ENCODE data around the gene OPRL1. TPM values are rescaled to one million over a fixed set of nuclear protein-coding genes. Genes with fewer than 3 reads are reported as not detected.

The OPRL1 gene
- total and polyA plus RNA-seq, 7 experiments from 2014 or later = 0.18 to 6.1 (median 1.1) TPM

DNA sequence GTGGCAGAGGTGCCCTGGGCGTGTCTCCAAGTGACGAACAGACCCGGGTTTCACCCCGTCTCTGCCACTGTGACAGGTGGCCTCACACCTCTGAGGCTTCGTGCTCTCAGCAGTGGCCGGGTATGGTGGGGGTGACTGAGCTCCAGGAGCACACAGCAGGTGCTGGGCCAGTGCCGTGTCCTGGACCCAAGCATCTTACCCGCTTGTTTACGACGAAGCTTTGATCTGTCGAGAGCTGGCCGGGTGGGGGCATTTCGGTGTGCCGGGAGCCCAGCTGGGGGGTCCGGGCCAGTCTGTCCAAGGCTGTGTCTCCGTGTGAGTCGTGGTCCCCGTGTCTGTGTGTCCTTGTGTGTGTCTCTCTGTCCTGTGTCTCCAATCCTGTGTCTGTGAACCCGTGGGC lies 11.5 kb downstream of the OPRL1 start:
- H3K27ac Mint-ChIP-seq = no peak overlapping the region
- ChIA-PET CTCF (no interaction called here), POLR2A (interaction anchor here (0.8 kb wide), 1 partner anchor 20 kb away, joined by 3 read pairs; no protein-coding TSS in a partner anchor)
- H3K27me3 Mint-ChIP-seq = peaks cover 0 to 10% (median 0%) of the 10 kb centered on the region in 5 donors
- Histone ChIP-seq H3K4me1 (ENCODE audit: control insufficient read depth in 2 of 2, insufficient read depth in 2 of 2, low read length in 2 of 2) (no peaks in the 10 kb centered on the region), H3K36me3 (ENCODE audit: control insufficient read depth in 2 of 3, insufficient read depth in 3 of 3, low read length in 3 of 3) (no peaks in the 10 kb centered on the region), H3K27ac (ENCODE audit: low read depth, low read length) (no peak overlapping the region), H3K4me3 (ENCODE audit: low read length) (no peak overlapping the region), H3K9me3 (ENCODE audit: control insufficient read depth in 2 of 3, low read length in 3 of 3) (peaks cover 0 to 8% (median 0%) of the 10 kb centered on the region in 3 experiments), H3K27me3 (ENCODE audit: control insufficient read depth in 2 of 2, insufficient read depth in 2 of 2, low read length in 2 of 2) (no peaks in the 10 kb centered on the region)
- H3K9me3 Mint-ChIP-seq = peaks cover 0 to 16% (median 5%) of the 10 kb centered on the region in 11 donors
- no peak for DNase-seq
- ATAC-seq = no peak
- peak overlapping the region in 1 of 10 donors; percentile 36 for H3K4me3 Mint-ChIP-seq
- H3K36me3 Mint-ChIP-seq = peaks cover 0 to 2% (median 0%) of the 10 kb centered on the region in 5 donors
- peaks cover 0 to 6% (median 3%) of the 10 kb centered on the region in 7 donors for H3K4me1 Mint-ChIP-seq
- intact Hi-C loops (cut with micrococcal nuclease) = no loop called here

DNA sequence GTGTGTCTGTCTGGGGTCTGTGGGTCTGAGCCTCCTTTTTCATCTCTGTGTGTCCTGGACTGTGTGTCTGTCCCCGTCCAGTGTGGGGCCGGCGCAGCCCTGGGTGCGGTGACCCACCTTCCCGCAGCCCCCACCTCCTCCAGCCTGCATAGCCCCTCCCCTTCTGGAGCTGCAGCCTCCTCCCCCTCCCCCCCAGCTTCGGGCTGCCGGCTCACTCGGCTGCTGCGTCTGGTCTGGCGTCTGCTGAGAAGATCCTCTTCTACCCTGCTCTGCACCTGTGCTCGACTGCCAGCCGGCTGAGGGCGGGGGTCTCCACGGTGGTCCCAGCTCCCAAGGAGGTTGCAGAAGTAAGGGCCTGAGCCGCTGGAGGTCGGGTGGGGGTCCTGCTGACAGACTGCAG lies 11.9 kb downstream of the OPRL1 start:
- CTCF ChIA-PET = no interaction called here
- Mint-ChIP-seq H3K9me3 (peaks cover 0 to 11% (median 5%) of the 10 kb centered on the region in 11 donors), H3K36me3 (peaks cover 0 to 3% (median 2%) of the 10 kb centered on the region in 5 donors), H3K4me3 (peak overlapping the region in 1 of 10 donors; percentile 36), H3K27ac (no peak overlapping the region), H3K27me3 (peaks cover 0 to 8% (median 0%) of the 10 kb centered on the region in 5 donors), H3K4me1 (peaks cover 0 to 10% (median 3%) of the 10 kb centered on the region in 7 donors)
- intact Hi-C loops (cut with micrococcal nuclease) = no loop called here
- peak; percentile 7 for ATAC-seq
- H3K4me3 ChIP-seq (ENCODE audit: low read length) = no peak overlapping the region
- no peak for DNase-seq
- H3K9me3 ChIP-seq (ENCODE audit: control insufficient read depth in 2 of 3, low read length in 3 of 3) = peaks cover 0 to 8% (median 0%) of the 10 kb centered on the region in 3 experiments
- no peak overlapping the region for H3K27ac ChIP-seq (ENCODE audit: low read depth, low read length)
- POLR2A ChIA-PET = interaction anchor here (0.8 kb wide), 1 partner anchor 20 kb away, joined by 3 read pairs; no protein-coding TSS in a partner anchor
- no peaks in the 10 kb centered on the region for H3K27me3 ChIP-seq (ENCODE audit: control insufficient read depth in 2 of 2, insufficient read depth in 2 of 2, low read length in 2 of 2)
- H3K4me1 ChIP-seq (ENCODE audit: control insufficient read depth in 2 of 2, insufficient read depth in 2 of 2, low read length in 2 of 2) = no peaks in the 10 kb centered on the region
- no peaks in the 10 kb centered on the region for H3K36me3 ChIP-seq (ENCODE audit: control insufficient read depth in 2 of 3, insufficient read depth in 3 of 3, low read length in 3 of 3)

DNA sequence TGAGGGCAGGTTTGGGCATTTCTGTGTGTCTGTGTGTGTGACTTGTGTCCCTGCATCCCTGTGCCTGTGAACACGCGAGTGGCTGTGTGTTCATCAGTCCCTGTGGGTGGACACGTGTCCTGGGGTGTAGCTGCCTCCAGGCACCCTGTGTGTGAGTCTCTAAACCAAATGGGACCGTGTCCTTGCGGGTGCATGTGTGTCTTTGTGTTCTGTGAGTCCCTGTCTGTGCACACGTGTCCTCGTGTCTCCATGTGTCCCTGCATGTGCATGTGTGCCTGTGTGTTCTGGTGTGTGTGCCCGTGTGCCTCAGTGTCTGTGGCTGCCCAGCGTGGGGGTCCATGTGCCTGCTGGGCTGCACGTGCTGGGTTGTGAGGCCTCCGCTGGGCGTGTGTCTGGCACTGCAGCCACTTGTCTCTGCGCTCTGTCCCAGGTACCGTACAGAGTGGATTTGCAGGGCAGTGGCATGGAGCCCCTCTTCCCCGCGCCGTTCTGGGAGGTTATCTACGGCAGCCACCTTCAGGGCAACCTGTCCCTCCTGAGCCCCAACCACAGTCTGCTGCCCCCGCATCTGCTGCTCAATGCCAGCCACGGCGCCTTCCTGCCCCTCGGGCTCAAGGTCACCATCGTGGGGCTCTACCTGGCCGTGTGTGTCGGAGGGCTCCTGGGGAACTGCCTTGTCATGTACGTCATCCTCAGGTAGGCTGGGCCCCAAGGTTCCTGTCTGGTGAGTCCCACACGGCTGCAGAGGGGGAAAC lies 12.6 kb downstream of the OPRL1 start:
- Histone ChIP-seq H3K27me3 (ENCODE audit: control insufficient read depth in 2 of 2, insufficient read depth in 2 of 2, low read length in 2 of 2) (no peaks in the 10 kb centered on the region), H3K27ac (ENCODE audit: low read depth, low read length) (no peak overlapping the region), H3K4me3 (ENCODE audit: low read length) (no peak overlapping the region), H3K9me3 (ENCODE audit: control insufficient read depth in 2 of 3, low read length in 3 of 3) (peaks cover 0 to 8% (median 0%) of the 10 kb centered on the region in 3 experiments), H3K36me3 (ENCODE audit: control insufficient read depth in 2 of 3, insufficient read depth in 3 of 3, low read length in 3 of 3) (no peaks in the 10 kb centered on the region), H3K4me1 (ENCODE audit: control insufficient read depth in 2 of 2, insufficient read depth in 2 of 2, low read length in 2 of 2) (no peaks in the 10 kb centered on the region)
- peak overlapping the region in 3 of 9 donors; percentile 20 to 71 (median 51) for H3K27ac Mint-ChIP-seq
- H3K9me3 Mint-ChIP-seq = peaks cover 0 to 11% (median 4%) of the 10 kb centered on the region in 11 donors
- CTCF ChIA-PET = no interaction called here
- POLR2A ChIA-PET = interaction anchor here (0.8 kb wide), 1 partner anchor 21 kb away, joined by 3 read pairs; no protein-coding TSS in a partner anchor
- ATAC-seq (peak; percentile 53), DNase-seq (no peak)
- H3K4me3 Mint-ChIP-seq = no peak overlapping the region
- peaks cover 0 to 6% (median 5%) of the 10 kb centered on the region in 5 donors for H3K36me3 Mint-ChIP-seq
- H3K27me3 Mint-ChIP-seq = peaks cover 0 to 8% (median 0%) of the 10 kb centered on the region in 5 donors
- H3K4me1 Mint-ChIP-seq = peaks cover 0 to 13% (median 3%) of the 10 kb centered on the region in 7 donors
- intact Hi-C loops (cut with micrococcal nuclease) = no loop called here

DNA sequence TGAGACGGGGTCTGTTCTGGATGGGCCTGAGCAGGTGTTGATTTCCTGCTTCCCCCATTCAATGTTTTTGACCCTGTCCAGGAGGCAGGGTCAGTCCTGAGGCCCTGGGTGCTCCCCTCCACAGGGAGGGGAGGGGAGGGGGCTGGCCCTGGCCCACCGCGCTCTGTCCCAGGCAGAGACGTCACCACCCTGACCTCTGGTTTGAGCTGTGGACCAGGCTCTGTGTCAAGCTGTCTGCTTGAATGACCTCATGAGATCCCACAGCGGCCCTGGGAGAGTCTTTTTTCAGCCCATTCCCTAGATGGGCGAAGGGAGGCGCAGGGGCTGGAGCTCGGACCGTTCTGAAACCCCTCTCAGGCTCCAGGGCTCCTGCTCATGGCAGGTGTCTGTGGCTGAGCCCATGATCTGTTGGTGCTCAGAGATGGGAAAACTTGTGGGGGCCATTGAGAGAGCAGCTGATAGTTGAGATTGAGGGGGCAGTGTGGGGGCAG lies 13.2 kb downstream of the OPRL1 start:
- peaks cover 0 to 8% (median 0%) of the 10 kb centered on the region in 5 donors for H3K27me3 Mint-ChIP-seq
- ChIA-PET CTCF (no interaction called here), POLR2A (no interaction called here)
- H3K4me3 ChIP-seq (ENCODE audit: low read length) = no peak overlapping the region
- peaks cover 0 to 8% (median 2%) of the 10 kb centered on the region in 11 donors for H3K9me3 Mint-ChIP-seq
- H3K4me3 Mint-ChIP-seq = no peak overlapping the region
- DNase-seq (no peak), ATAC-seq (no peak)
- H3K9me3 ChIP-seq (ENCODE audit: control insufficient read depth in 2 of 3, low read length in 3 of 3) = peaks cover 0 to 1% (median 0%) of the 10 kb centered on the region in 3 experiments
- H3K36me3 ChIP-seq (ENCODE audit: control insufficient read depth in 2 of 3, insufficient read depth in 3 of 3, low read length in 3 of 3) = no peaks in the 10 kb centered on the region
- H3K27me3 ChIP-seq (ENCODE audit: control insufficient read depth in 2 of 2, insufficient read depth in 2 of 2, low read length in 2 of 2) = no peaks in the 10 kb centered on the region
- H3K27ac ChIP-seq (ENCODE audit: low read depth, low read length) = no peak overlapping the region
- H3K4me1 Mint-ChIP-seq = peaks cover 0 to 13% (median 3%) of the 10 kb centered on the region in 7 donors
- peak overlapping the region in 1 of 9 donors; percentile 71 for H3K27ac Mint-ChIP-seq
- intact Hi-C loops (cut with micrococcal nuclease) = no loop called here
- H3K4me1 ChIP-seq (ENCODE audit: control insufficient read depth in 2 of 2, insufficient read depth in 2 of 2, low read length in 2 of 2) = no peaks in the 10 kb centered on the region
- peaks cover 0 to 6% (median 5%) of the 10 kb centered on the region in 5 donors for H3K36me3 Mint-ChIP-seq

DNA sequence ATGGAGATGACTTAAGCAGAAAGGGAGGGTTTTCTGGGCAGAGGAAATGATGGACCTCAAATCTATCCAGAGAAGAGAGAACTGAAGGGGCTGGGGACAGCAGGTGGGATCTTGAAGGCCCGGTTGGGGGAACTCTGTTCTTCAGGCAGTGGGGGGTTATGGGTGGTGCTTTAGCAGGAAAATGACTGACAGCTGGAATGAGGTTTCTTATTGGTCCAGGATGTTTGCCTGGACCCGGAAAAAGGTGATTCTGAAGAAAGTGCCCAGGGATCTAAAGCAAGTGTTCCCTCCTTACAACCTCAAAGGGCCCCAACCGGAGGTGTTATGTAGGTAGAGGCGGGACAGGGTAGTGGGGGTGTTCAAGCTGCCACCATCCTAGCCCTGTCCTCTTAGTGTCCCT lies 15.6 kb downstream of the OPRL1 start:
- no peak overlapping the region for H3K4me3 Mint-ChIP-seq
- ATAC-seq = no peak
- H3K9me3 Mint-ChIP-seq = peaks cover 0 to 5% (median 0%) of the 10 kb centered on the region in 11 donors
- no peak for DNase-seq
- H3K4me3 ChIP-seq (ENCODE audit: low read length) = no peak overlapping the region
- intact Hi-C loops (cut with micrococcal nuclease) = no loop called here
- no peaks in the 10 kb centered on the region for H3K36me3 ChIP-seq (ENCODE audit: control insufficient read depth in 2 of 3, insufficient read depth in 3 of 3, low read length in 3 of 3)
- no peaks in the 10 kb centered on the region for H3K9me3 ChIP-seq (ENCODE audit: control insufficient read depth in 2 of 3, low read length in 3 of 3)
- H3K4me1 ChIP-seq (ENCODE audit: control insufficient read depth in 2 of 2, insufficient read depth in 2 of 2, low read length in 2 of 2) = peaks cover 4 to 6% of the 10 kb centered on the region in 2 donors
- ChIA-PET CTCF (no interaction called here), POLR2A (no interaction called here)
- no peaks in the 10 kb centered on the region for H3K27me3 ChIP-seq (ENCODE audit: control insufficient read depth in 2 of 2, insufficient read depth in 2 of 2, low read length in 2 of 2)
- peaks cover 0 to 6% (median 5%) of the 10 kb centered on the region in 5 donors for H3K36me3 Mint-ChIP-seq
- no peaks in the 10 kb centered on the region for H3K27me3 Mint-ChIP-seq
- peaks cover 0 to 13% (median 5%) of the 10 kb centered on the region in 7 donors for H3K4me1 Mint-ChIP-seq
- H3K27ac Mint-ChIP-seq = no peak overlapping the region
- H3K27ac ChIP-seq (ENCODE audit: low read depth, low read length) = no peak overlapping the region

DNA sequence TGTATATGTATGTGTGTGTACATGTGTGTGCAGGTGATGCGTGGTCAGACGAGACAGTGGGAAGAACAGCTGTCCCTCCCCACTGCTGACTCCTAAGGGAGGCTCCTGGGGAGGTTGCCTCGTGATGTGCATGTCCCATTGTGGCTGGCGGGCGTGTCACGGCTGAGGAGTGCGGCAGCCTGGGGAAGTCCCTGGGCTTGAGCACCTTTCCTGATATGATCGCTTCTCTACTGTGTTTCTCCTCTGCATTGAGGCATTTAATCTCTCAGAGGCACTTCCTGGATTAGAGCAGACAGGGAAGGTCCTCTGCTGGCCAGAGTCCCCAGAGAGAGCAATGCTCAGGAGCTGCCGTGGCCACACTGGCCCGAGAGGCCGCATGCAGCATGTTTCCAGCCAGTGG lies 16.0 kb downstream of the OPRL1 start:
- no peaks in the 10 kb centered on the region for H3K36me3 ChIP-seq (ENCODE audit: control insufficient read depth in 2 of 3, insufficient read depth in 3 of 3, low read length in 3 of 3)
- no peak overlapping the region for H3K4me3 Mint-ChIP-seq

More for the DNA sequence above, 16.0 kb downstream of the OPRL1 start:
- peaks cover 0 to 5% (median 0%) of the 10 kb centered on the region in 11 donors for H3K9me3 Mint-ChIP-seq
- Histone ChIP-seq H3K4me3 (ENCODE audit: low read length) (no peak overlapping the region), H3K27me3 (ENCODE audit: control insufficient read depth in 2 of 2, insufficient read depth in 2 of 2, low read length in 2 of 2) (peaks cover 0 to 2% of the 10 kb centered on the region in 2 donors), H3K9me3 (ENCODE audit: control insufficient read depth in 2 of 3, low read length in 3 of 3) (no peaks in the 10 kb centered on the region), H3K27ac (ENCODE audit: low read depth, low read length) (no peak overlapping the region), H3K4me1 (ENCODE audit: control insufficient read depth in 2 of 2, insufficient read depth in 2 of 2, low read length in 2 of 2) (peaks cover 4 to 6% of the 10 kb centered on the region in 2 donors)
- ChIA-PET POLR2A (interaction anchor here (0.6 kb wide), 2 partner anchors 27 to 148 kb away, joined by 3 to 4 read pairs; no protein-coding TSS in a partner anchor), CTCF (no interaction called here)
- no peak for DNase-seq
- H3K4me1 Mint-ChIP-seq = peaks cover 0 to 18% (median 5%) of the 10 kb centered on the region in 7 donors
- peaks cover 0 to 2% (median 0%) of the 10 kb centered on the region in 5 donors for H3K27me3 Mint-ChIP-seq
- ATAC-seq = no peak
- no peak overlapping the region for H3K27ac Mint-ChIP-seq
- peaks cover 0 to 6% (median 5%) of the 10 kb centered on the region in 5 donors for H3K36me3 Mint-ChIP-seq
- intact Hi-C loops (cut with micrococcal nuclease) = no loop called here
